Peyer's patch (tissue), 4 donors: Measurements from ENCODE around the gene MPPED2.

Experiments used
- CTCF ChIP-seq, 6 experiments: fragments of 450-650 bp in 4 of 6; fragments of 200-600 bp in 2 of 6; sonication (generic) in 1 of 6; IDR thresholded peaks; one replicate each; pipeline ENCODE4 v1.5.1; 2017 to 2019; ENCODE audit warnings: antibody characterized with exemption in 6 of 6, mild to moderate bottlenecking in 3 of 6, moderate library complexity in 1 of 6
- POLR2A ChIP-seq, 2 donors: fragments of 450-650 bp; IDR thresholded peaks; one replicate each; pipeline ENCODE4 v1.5.1; 2017; ENCODE audit warnings: antibody characterized with exemption in 2 of 2, mild to moderate bottlenecking in 2 of 2, moderate library complexity in 2 of 2

DNA sequence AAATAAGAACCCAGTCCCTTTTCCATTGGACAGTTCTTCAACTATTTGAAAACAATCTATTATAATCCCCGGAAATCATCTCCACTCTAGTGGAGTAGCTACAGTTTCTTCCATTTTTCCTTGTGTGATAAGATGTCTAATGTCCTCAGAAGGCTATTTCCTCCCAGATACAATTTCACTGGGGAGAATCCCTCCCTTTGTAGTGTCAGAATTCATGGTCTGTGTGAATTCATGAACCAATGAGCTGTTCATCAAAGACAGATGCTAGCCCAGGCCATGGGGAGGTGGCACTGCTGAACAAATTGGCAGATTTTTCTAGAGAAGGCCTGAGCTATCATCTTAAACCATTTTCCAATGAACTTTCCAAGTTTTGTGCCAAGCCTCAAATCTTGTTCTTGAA is 45.4 kb downstream of the MPPED2 start:
- no peak for TF ChIP-seq CTCF (IDR thresholded peaks at IDR 0.05)
- no peak for TF ChIP-seq POLR2A (IDR thresholded peaks at IDR 0.05)
